Measurements from ENCODE around the gene SSTR3.

Gene SSTR3

GRCh38 chr22:37229012-37229804, 16.9 kb upstream of the SSTR3 start:
- DNase-seq (ENCODE audit: low read depth), result no peak

- DNase-seq (ENCODE audit: low read depth), result no peak
Measured at GRCh38 chr22:37228106-37229011, 16.1 kb upstream of the SSTR3 start.

- DNase-seq (ENCODE audit: low read depth), result no peak
Measured at GRCh38 chr22:37226514-37226913, 14.2 kb upstream of the SSTR3 start.

GRCh38 chr22:37226087-37226486, 13.8 kb upstream of the SSTR3 start:
- no peak for DNase-seq (ENCODE audit: low read depth)

GRCh38 chr22:37225481-37225880, 13.2 kb upstream of the SSTR3 start:
- DNase-seq (ENCODE audit: low read depth), result no peak

GRCh38 chr22:37224757-37225420, 12.6 kb upstream of the SSTR3 start:
- DNase-seq (ENCODE audit: low read depth), result no peak

GRCh38 chr22:37223965-37224551, 11.8 kb upstream of the SSTR3 start:
- DNase-seq (ENCODE audit: low read depth), result no peak

- no peak for DNase-seq (ENCODE audit: low read depth)
Measured at GRCh38 chr22:37222440-37222971, 10.2 kb upstream of the SSTR3 start.

- no peak for DNase-seq (ENCODE audit: low read depth)
Measured at GRCh38 chr22:37221424-37222333, 9.4 kb upstream of the SSTR3 start.

- no peak for DNase-seq (ENCODE audit: low read depth)
Measured at GRCh38 chr22:37220543-37220981, 8.3 kb upstream of the SSTR3 start.

- no peak for DNase-seq (ENCODE audit: low read depth)
Measured at GRCh38 chr22:37219533-37219932, 7.3 kb upstream of the SSTR3 start.

GRCh38 chr22:37218771-37219411, 6.6 kb upstream of the SSTR3 start:
- no peak for DNase-seq (ENCODE audit: low read depth)

- no peak for DNase-seq (ENCODE audit: low read depth)
Measured at GRCh38 chr22:37218399-37218770, 6.1 kb upstream of the SSTR3 start.

GRCh38 chr22:37215890-37216289, 3.6 kb upstream of the SSTR3 start:
- no peak for DNase-seq (ENCODE audit: low read depth)

GRCh38 chr22:37214731-37215030, 2.4 kb upstream of the SSTR3 start:
- DNase-seq (ENCODE audit: low read depth), result no peak

- no peak for DNase-seq (ENCODE audit: low read depth)
Measured at GRCh38 chr22:37213941-37214730, 1.9 kb upstream of the SSTR3 start.

- no peak for DNase-seq (ENCODE audit: low read depth)
Measured at GRCh38 chr22:37213218-37213855, 1.1 kb upstream of the SSTR3 start.

GRCh38 chr22:37211866-37212173, 457 bp downstream of the SSTR3 start:
- no peak for DNase-seq (ENCODE audit: low read depth)

GRCh38 chr22:37211075-37211865, 1.0 kb downstream of the SSTR3 start:
- DNase-seq (ENCODE audit: low read depth), result no peak

Measured in stimulated activated CD8-positive, alpha-beta memory T cell treated with anti-CD3 and anti-CD28 coated beads, Interleukin-12 subunit alpha, Interleukin-12 subunit beta, amount 100 ng/mL, for 4 hours (primary cell).